CD4-positive, alpha-beta T cell treated with Interleukin-10 for 1 hour (primary cell): ENCODE measurements around the gene ASPSCR1.
A peak's percentile ranks its signal among the peaks of the same experiment; 100 is the strongest.
"Not testable (repeated sequence)": the region's sequence is repeated elsewhere in the genome, so short reads cannot be mapped to it uniquely, and the experiment has no call there.

Experiments
- DNase-seq: peaks from one replicate; pipeline ENCODE4 v3.0.0-alpha.2; 2020

The ASPSCR1 gene

DNA sequence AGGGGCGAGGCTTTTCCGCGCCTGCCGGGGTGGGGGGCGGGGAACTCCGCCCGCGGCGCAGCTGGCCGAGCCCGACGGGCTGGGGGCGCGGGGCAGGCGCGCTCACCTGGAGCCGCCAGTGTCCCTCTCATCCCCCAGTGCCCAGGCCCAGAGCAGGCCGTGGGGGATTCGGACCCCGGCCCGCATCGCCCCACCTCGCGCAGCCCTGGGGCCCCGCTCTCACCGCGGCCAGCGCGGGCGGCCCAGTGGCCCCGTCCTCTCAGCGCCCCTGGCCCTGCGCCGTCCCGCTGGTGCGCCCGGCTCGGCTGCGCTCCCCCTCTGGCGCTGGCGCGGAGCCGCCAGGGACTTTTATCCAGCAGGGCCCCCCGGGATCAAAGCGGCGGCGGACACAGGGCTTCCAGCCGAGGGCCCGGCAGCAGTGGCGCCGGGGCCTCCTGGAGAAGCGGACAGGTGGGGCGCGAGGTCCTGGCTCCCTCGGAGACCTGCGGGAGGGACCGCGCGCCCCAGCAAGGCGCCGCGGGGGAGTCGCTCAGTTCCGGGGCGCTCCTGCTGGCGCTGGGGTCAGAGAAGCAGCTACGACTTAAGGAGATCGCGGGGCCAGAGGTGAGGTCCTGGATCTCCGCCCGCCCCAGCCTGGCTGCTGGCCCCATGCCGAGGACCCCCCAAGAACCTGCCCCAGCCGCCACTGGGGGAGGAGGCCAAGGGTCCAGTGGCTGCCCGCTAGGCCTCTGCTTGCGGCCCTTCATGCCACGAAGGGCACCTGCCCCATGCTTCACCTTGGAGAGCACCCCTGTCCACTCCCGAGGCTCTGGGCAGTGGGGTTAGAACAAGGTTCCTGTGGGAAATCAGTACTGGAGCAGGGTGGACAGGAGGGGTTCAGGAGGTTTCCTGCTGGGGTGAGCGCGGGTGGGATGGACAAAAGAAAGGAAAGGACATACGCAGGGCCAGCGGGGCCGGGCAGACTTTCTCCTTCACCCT lies 15.6 kb upstream of the ASPSCR1 start:
- no peak for DNase-seq

DNA sequence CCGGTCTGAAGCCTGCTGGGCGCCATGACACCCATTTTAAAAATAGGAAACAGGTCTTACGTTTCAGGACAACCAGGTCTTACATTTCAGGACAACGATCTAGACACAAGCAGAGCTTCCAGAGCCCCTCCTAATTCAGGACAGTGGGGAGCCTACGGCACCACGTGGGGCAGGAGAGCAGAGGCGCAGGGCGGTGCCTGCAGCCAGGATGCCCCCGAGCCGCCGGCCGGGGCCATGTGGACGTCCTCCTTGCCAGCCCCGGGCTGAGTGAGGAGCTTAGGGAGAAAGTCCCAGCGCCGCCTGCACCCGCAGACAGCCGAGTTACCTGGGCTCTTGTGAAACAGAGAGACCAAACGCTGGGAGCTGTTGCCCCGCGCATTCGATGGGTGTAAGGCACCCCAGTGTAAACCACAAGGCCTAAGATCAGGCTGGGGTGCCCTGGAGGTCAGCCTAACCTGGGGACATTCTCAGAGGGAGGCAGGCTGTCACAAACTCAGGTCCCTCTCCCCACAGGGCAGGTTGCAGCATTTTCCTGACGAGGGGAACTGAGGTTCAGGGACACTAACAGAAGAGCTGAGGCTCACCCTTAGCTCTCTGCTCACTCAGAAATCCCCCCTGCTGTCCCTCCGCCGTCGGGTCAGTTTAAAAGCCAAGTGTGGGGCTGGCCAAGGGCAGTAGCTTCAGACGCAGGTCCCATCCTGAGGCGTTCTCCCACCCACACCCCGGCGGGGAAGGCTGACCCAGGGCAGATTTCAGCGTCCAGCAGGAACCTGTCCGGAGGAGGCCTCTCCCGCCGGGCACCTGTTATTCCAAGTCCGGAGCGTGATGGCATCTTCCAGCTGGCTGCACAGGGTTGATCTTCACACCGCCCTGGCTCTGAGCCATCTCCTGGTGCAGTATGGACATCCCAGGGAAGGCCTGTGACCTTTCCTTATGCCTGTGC lies 14.7 kb upstream of the ASPSCR1 start:
- DNase-seq, result no peak

DNA sequence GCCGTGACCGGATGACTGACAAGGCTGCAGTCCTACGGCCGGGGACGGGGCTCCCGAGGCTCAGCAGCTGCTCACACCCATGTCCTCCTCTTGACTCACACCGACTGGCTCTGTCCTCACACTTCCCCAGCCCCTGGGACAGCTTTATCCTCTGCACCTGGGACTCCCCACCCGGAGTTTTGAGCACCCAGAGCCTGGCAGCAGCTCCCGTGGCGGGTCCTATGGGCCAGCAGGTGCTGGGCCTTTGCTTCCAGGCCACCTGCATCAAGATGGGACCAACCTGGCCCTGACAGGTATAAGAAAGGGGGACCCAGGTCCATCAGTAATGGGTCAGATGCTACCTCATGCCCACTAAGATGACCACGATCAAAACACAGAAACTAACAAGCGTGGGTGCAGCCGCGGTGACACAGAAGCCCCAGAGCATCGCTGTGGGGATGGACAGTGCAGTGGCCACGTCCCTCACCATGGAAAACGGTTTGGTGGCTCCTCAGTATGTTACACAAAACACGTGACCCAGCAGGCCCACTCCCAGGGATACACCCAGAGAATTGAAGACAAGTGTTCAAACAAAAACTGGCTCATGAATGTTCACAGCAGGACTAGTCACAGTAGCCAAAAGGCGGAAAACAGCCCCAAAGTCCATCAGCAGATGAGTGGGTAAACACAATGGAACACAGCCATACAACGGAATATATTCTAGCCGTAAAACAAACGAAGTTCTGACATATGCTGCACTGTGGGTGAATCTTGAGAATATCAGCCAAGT lies 13.2 kb upstream of the ASPSCR1 start:
- DNase-seq, result no peak

DNA sequence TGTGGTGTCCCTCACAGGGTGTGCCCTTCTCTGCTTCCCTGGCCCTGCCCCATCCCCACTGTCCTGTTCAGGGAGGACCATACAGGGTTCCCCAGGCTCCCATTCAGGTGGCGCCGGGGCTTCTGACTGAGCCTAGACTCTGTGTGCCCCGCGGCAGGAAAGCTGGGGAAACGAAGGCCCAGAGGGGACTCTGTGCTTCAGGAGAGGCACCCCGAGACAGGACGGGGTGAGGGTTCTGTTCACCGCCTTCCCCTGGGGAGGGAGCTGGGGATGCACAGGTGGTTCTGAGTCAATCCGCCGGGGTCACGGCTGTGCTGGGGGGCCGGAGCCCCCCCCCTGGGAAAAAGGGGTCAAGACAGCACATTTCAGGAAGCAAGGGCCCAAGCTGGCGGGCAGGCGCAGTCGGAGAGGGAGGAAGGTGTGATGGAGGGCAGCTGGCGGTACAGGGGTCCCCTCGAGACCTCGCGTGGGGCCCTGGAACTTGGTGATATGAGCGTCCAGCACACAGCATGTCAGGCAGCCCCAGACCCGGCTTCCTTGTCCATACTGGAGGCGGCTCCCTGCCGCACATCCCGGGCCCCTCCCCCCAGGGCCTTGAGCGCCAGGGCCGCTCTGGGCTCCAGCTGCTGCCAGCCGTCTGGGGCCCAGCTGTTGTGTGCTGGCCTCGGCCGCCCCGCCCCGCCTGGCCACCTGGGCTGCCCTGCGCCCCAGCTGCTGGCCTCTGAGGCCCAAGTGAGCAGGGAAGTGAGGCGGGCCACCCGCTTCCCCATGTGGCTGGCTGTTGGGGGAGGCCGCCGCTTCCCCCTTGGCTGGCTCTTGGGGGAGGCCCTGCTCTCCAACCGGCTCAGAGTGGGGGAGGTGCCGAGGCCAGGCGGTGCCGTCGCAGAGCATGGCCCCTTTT lies 10.8 kb upstream of the ASPSCR1 start:
- no peak for DNase-seq

DNA sequence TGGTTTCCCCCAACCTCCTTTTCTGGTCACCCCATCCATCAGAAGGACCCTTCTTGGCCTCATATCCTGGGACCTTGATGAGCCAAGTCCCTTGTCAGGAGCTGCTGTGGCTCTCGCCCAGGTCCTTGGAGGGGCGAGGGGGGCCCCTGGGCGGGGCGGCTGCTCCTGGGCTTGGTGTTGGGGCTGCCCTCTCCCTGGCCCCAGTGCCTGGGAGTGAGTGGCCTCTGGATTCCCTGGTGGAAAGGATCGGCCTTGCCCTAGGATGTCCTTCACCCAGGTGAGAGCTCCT lies 10.2 kb upstream of the ASPSCR1 start:
- no peak for DNase-seq

DNA sequence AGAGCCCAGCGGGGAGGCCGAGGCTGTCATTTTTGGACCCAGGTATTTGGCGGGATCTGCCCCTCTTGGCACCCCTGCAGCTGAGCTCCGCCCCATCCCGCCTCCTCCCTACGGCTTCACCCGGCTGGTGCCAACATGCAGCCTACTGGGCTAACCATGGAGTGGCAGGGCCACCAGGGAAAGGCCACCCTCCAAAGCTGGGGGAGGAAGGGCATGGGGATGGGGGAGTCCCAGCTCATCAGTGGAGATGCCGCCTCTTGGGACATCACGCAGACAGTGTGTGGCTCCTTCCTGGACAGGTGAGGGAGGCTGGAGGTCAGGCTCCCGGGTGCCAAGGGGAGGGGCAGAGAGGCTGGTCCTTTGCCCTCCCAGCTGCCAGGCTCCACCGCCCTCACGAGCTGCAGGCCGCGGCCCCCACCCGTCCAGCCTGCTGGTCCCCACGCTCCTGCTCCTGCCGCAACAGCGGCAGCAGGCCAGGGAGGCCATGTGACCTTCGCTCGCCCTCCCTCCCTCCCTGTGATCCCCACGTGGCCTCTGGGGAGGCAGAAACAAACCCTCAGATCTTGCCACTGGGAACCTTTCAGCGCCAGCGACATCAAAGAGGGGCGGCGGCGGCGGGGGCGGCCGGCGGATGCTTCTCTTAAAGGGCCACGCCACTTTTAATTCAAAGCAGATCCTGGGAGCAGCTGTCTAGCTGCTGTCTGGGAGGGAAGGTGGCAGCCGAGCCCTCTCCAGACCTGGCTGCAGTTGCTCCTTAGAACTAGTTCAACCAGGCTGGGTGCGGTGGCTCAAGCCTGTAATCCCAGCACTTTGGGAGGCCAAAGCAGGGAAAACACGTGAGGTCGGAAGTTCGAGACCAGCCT lies 9.7 kb upstream of the ASPSCR1 start:
- DNase-seq, result peak; percentile 90

DNA sequence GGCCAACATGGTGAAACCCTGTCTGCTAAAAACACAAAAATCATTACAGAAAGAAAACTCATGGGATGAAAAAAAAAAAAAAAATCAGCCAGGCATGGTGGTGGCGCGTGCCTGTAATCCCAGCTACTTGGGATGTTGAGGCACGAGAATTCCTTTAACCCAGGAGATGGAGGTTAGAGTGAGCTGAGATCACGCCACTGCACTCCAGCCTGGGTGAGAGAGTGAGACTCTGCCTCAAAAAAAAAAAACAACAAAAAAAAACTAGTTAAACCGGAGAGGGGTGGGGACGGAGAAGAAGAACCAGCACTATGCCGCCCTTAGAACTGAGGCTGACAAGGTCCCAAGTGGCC lies 9.1 kb upstream of the ASPSCR1 start:
- DNase-seq, result no peak

DNA sequence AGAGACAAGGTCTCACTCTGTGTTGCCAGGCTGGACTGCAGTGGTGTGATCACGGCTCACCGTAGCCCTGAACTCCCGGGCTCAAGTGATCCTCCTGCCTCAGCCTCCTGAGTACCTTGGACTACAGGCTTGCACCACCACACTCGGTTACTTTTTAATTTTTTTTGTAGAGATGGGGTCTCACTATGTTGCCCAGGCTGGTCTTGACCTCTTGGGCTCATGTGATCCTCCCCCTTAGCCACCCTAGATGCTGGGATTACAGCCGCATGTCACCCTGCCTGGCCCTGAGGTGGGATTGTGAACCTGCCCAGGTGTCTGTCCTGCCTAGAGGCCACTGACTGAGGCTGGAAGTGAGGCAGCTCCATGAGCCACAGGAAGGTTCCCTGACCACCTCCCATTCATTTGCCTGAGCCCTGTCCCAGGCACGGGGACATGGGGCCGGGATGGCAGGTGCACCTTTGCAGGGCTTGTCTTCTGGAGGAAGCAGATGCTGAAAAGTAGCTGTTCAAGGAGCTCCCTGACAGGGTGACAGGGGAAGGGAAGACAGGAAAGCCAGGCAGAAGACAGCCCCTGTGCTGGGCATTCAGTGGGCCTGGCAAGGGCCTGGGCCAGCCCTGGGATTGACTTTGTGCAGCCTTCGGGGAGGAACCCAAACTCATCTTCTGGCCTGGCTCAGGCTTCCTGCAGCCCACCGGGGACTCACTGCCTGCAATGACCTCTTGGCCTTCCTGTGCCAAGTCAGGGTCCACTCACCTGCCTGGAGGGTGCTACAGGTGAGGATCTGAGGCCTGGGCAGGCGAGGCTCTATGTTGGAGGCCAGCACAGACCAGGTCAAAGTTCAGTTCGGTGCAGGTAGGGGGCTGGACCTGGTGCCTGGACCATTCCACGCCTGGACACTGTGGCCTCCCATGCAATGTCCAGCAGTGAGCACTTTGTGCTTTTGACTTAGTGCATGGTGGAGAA lies 8.3 kb upstream of the ASPSCR1 start:
- DNase-seq, result no peak

DNA sequence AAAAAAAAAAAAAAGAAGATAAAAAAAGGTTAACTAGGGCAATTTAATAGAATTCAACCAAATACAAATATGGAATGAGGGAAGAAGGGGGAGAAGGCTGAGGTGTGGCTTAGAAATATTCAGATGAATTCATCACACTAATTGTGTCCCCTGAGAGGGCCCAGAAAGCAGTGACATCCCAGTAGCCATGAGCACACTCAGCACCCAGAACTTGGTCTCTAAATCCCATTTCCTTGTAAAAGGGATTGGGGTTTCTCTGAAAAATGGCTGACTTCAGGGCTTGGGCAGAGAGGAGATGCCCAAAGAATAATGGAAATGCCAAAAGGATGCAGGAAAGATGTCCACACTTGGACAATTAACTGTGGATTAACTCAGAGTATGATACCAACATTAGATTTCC lies 4.0 kb upstream of the ASPSCR1 start:
- DNase-seq, result no peak

DNA sequence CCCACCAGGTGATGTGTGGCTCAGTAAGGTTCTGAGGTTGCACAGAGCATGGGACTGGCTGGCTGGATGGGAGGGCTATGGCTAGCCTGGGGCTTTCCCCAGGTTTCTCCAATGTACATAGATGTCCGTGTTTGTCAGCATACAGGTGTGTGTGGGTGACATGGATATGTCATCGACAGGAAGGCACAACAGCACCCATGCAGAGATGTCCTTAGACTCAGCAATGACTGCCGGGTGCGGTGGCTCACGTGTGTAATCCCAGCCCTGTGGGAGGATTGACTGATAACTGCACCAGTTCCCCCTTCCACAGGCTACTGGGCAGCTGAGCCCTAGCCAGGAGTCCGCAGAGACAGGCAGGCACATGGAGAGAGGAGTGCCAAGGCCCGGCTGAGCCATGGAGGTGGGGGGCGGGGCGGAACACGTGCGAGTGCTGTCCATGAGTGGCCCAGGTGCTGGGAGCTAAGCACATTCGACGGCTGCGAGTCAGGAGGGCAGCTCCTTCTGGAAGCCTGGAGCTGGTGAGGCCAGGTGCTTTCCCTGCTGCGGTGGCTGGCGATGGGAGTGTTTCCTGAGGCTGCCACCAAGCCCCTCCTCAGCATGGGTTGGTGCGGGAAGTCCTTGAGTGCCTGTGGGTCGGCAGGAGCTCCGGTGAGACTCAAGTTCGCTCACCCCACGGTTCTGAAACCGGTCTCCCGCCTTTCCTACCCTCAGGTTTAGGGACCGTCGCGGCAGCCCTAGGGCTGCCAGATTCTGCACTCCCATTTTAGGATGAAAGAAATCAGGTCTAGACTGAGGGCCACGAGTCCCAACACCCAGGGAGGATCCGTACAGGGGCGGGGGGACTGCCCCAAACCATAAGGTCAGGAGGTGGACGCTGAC lies 858 bp upstream of the ASPSCR1 start:
- DNase-seq, result peak; percentile 29

DNA sequence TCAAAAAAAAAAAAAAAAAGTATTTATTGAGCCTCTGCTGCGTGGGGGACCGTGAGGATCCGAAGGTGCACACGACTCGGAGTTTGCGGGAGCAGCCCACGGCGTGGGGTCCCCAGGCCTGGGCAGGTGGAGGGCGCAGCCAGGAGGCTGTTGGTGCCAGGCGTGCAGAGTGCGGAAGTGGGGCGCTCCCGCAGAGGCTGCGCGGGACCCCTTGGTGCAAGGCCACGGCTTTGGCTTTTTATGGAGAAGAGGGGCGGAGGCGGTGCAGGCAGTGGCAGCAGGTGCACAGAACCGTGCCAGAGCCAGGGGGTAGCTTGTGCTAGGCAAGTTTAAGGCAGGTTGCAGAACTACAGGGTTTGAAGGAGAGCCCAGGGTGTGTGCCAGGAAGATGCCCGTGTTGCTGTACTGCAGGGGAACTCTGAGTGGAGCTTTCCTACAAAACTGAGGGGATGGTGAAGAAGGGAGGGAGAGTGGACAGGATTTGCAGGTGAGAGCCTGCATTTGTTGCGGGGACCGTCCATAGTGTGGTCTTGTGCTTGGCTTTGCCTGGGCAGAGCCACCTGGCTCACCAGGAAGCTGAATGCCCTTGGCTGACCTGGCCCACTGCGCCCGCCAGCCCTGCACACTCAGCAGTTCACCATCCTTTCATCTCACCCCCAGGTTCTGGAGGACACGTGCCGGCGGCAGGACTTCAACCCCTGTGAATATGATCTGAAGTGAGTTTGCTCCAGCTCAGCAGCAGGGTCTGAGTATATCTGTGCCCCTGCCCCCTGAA lies 1.3 kb downstream of the ASPSCR1 start:
- DNase-seq, result no peak

DNA sequence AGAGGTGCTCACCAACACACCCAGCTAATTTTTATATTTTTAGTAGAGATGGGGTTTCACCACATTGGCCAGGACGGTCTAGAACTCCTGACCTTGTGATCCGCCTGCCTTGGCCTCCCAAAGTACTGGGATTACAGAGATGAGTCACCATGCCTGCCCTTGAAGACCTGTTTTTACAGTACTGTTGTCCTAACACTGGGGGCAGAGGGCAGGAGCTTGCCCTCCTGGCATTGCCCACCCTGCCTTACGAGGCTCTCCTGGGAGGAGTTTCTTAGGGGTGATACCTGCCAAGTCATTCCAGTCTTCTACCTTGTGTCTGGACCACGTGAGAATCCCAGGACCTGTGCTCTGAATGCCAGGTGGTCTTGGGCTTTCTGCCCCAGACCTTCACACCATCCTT lies 2.7 kb downstream of the ASPSCR1 start:
- no peak for DNase-seq

DNA sequence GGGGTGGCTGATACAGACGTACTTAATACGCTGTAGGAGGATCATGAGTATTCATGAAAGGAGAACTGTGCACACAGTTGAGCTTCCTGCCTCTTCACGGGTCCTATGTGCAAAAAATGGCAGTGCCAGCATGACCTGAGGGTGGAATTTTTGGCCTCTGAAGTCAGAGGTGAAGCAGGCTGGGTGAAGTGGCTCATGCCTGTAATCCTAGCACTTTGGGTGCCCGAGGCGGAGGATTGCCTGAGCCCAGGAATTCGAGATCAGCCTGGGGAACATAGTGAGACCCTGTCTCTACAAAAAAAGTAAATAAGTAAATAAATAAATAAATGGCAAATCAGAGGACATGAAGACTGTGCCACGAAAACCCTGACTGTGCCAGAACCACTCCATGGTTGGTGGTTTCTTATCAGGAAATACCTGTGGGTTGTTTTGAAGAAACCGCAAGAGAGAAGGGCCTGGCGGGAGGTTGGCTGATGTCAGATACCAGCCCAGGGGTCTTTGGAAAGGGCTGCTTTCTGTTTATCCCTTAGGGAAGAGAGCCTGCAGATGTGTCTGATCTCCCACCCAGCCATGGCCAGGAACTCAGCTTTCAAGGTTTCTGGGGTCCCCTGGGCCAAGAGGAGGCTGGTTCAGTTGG lies 3.4 kb downstream of the ASPSCR1 start:
- DNase-seq, result peak; percentile 23

DNA sequence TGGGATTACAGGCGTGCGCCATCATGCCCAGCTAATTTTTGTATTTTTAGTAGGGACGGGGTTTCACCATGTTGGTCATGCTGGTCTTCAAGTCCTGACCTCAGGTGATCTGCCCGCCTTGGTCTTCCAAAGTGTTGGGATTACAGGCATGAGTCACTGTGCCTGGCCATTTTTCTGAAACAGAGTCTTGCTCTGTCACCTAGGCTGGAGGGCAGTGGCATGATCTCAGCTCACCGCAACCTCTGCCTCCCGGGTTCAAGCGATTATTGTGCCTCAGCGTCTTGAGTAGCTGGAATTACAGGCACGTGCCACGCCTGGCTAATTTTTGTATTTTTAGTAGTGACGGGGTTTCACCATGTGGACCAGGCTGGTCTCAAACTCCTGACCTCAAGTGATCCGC lies 4.1 kb downstream of the ASPSCR1 start:
- DNase-seq, result not testable (repeated sequence)

DNA sequence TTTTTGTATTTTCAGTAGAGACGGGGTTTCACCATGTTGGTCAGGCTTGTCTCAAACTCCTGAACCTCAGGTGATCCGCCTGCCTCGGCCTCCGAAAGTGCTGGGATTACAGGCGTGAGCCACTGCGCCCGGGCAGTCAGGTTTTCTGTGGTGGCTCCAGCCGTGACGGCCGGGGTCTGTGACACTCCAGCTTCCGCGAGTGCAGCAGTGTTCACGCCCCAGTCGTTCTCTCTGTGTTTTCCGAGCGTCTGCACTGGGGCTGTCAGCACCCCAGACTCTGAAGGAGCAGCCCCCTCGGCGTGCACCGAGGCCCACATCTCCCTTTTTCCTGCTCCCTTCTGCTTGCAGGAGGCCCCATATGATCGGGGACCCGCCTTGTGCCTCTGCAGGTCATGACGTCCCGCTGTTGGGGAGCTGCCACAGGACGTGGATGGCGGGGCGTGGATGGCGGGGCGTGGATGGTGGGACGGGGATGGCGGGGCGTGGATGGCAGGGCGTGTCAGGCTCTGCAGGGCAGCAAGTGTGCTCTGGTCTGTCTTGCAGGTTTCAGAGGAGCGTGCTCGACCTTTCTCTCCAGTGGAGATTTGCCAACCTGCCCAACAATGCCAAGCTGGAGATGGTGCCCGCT lies 5.7 kb downstream of the ASPSCR1 start:
- DNase-seq, result no peak

DNA sequence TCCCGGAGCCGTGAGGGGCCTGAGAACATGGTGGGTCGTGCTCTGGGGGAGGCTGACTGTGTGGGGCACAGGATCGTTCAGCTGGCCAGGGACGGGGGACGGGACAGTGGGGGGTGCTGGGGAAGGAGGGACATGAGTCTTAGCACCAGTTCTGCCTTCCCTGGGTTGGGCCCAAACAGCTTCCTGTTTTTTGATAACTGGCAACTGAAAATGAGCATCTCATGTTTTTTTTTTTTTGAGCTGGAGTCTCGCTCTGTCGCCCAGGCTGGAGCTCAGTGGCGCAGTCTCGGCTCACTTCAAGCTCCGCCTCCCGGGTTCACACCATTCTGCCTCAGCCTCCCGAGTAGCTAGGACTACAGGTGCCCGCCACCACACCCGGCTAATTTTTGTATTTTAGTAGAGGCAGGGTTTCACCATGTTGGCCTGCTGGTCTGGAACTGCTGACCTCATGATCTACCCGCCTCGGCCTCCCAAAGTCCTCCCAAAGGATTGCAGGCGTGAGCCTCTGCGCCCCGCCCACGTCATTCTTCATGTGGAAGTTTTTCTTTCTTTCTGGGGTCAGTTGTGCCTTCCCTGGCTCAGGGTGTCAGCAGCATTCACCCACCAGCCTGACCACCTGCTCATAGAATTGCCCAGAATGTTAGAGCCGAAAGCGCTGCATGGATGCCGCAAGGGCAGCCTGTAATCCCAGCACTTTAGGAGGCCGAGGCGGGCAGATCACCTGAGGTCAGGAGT lies 6.4 kb downstream of the ASPSCR1 start:
- no peak for DNase-seq
